ENCODE measurements around the gene TANK.

Gene TANK

GRCh38 chr2:161134547-161135518 lies 25.4 kb upstream of the TANK start:
- DNase-seq, result no peak

GRCh38 chr2:161135951-161136593 lies 24.2 kb upstream of the TANK start:
- DNase-seq, result peak; percentile 59

- peak; percentile 92 for DNase-seq
Measured at GRCh38 chr2:161136696-161137324, 23.4 kb upstream of the TANK start.

- DNase-seq, result no peak
Measured at GRCh38 chr2:161138429-161138828, 21.8 kb upstream of the TANK start.

- peak; percentile 46 for DNase-seq
Measured at GRCh38 chr2:161139098-161139987, 20.9 kb upstream of the TANK start.

GRCh38 chr2:161141033-161141432 lies 19.2 kb upstream of the TANK start:
- DNase-seq, result no peak

- DNase-seq, result no peak
Measured at GRCh38 chr2:161146209-161146775, 13.9 kb upstream of the TANK start.

- no peak for DNase-seq
Measured at GRCh38 chr2:161146996-161147395, 13.2 kb upstream of the TANK start.

GRCh38 chr2:161147856-161148255 lies 12.4 kb upstream of the TANK start:
- no peak for DNase-seq

GRCh38 chr2:161150704-161151103 lies 9.5 kb upstream of the TANK start:
- no peak for DNase-seq

- peak; percentile 19 for DNase-seq
Measured at GRCh38 chr2:161152302-161152701, 7.9 kb upstream of the TANK start.

GRCh38 chr2:161158882-161159281 lies 1.3 kb upstream of the TANK start:
- DNase-seq, result no peak

GRCh38 chr2:161159456-161160225 lies 587 bp upstream of the TANK start:
- DNase-seq, result peak; percentile 49

- DNase-seq, result no peak
Measured at GRCh38 chr2:161161074-161161706, 962 bp downstream of the TANK start.

GRCh38 chr2:161163440-161163839 lies 3.2 kb downstream of the TANK start:
- no peak for DNase-seq

- no peak for DNase-seq
Measured at GRCh38 chr2:161164161-161164560, 3.9 kb downstream of the TANK start.

- peak; percentile 40 for DNase-seq
Measured at GRCh38 chr2:161165266-161165665, 5.0 kb downstream of the TANK start.

- peak; percentile 90 for DNase-seq
Measured at GRCh38 chr2:161165811-161166210, 5.6 kb downstream of the TANK start.

- no peak for DNase-seq
Measured at GRCh38 chr2:161166538-161167409, 6.5 kb downstream of the TANK start.

- DNase-seq, result no peak
Measured at GRCh38 chr2:161169335-161169734, 9.1 kb downstream of the TANK start.
